HFF-Myc (cell line): ENCODE data around the gene DTX3.
A peak's percentile ranks its signal among the peaks of the same experiment; 100 is the strongest.

Experiments used
- DNase-seq: peaks from one replicate; pipeline ENCODE4 v3.0.0-alpha.2; 2011; ENCODE audit warnings: low read depth; ENCODE audit errors: extremely low read depth
- H3K4me3 ChIP-seq: replicated peaks from 2 replicates; pipeline ENCODE4 v1.5.1; 2011; ENCODE audit warnings: low read depth, mild to moderate bottlenecking, control low read depth, low read length
- CTCF ChIP-seq: IDR thresholded peaks from 2 replicates; pipeline ENCODE4 v1.5.1; 2012; ENCODE audit warnings: mild to moderate bottlenecking, low read depth, low read length, control low read depth; ENCODE audit errors: missing control alignments

Gene DTX3

GRCh38 chr12:57625261-57626032 lies 20.8 kb downstream of the DTX3 start:
- H3K4me3 ChIP-seq, result no peak overlapping the region
- no peak for TF ChIP-seq CTCF
- DNase-seq, result no peak

GRCh38 chr12:57626111-57626920 lies 21.7 kb downstream of the DTX3 start:
- no peak for DNase-seq
- TF ChIP-seq CTCF, result no peak
- H3K4me3 ChIP-seq, result no peak overlapping the region

- H3K4me3 ChIP-seq, result no peak overlapping the region
- no peak for DNase-seq
- no peak for TF ChIP-seq CTCF
Measured at GRCh38 chr12:57626921-57627445, 22.4 kb downstream of the DTX3 start.

- no peak overlapping the region for H3K4me3 ChIP-seq
- no peak for DNase-seq
- peak; percentile 7 for TF ChIP-seq CTCF
Measured at GRCh38 chr12:57627501-57628279, 23.1 kb downstream of the DTX3 start.

GRCh38 chr12:57628280-57629191 lies 23.9 kb downstream of the DTX3 start:
- H3K4me3 ChIP-seq, result no peak overlapping the region
- no peak for DNase-seq
- no peak for TF ChIP-seq CTCF
